B cell (primary cell): ENCODE data around the gene PIK3C3.

Experiments
- CTCF ChIP-seq: fragments of 200-600 bp; IDR thresholded peaks from one replicate; pipeline ENCODE4 v1.8.0; 2022; ENCODE audit warnings: antibody characterized with exemption, mild to moderate bottlenecking
- EZH2 ChIP-seq: IDR thresholded peaks from 2 replicates; pipeline ENCODE4 v1.6.1; 2012; ENCODE audit warnings: borderline replicate concordance, low read depth, mild to moderate bottlenecking, moderate library complexity, low read length; ENCODE audit not compliant: insufficient read depth, poor library complexity, severe bottlenecking

DNA sequence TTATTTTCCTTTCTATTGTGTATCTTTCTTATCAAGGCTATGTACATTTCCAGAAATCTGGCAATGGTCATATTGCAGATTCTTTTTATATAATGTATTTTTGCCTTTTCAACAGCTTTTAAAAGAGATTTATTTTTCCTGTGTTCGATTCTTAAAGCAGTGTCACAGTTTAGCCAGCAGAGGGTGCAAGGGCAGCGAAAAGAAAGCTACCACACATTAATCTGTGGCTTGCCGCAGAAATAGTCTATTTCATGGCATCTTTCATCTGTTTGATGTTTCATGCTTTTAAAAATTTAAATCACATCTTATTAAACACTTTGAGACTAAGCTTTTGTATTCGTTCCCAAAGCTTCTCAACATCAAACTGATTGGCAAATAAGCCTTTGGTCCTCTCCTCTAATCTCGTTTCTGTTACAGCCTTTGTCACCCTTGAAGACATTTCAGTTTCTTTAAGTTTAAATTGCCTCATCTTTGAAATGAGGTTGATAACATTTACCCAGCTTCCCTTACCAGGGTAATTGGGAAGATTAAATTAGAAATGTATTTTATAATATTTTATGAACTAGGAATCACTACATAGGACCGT, 73.3 kb downstream of the PIK3C3 start:
- TF ChIP-seq CTCF (peak; percentile 95), EZH2 (no peak)
